Fibroblast of lung (primary cell): ENCODE measurements around the gene MBD5. TPM values are rescaled to one million over a fixed set of nuclear protein-coding genes. Genes with fewer than 3 reads are reported as not detected.

ENCODE experiments used
- DNase-seq, 2 donors: peaks; one replicate each; pipeline versions ENCODE4 v3.0.0 to v3.0.0-alpha.2; 2010; ENCODE audit warnings: low read depth in 2 of 2
- H2AFZ ChIP-seq: 2 replicates; pipeline ENCODE4 v1.5.1; 2012; ENCODE audit warnings: low read length, control low read depth, inconsistent platforms
- H3K27ac ChIP-seq: 2 replicates; pipeline ENCODE4 v1.5.1; 2011; ENCODE audit warnings: low read length, control low read depth; ENCODE audit not compliant: insufficient read depth
- H3K27me3 ChIP-seq: 2 replicates; pipeline ENCODE4 v1.5.1; 2011; ENCODE audit warnings: mild to moderate bottlenecking, low read length; ENCODE audit not compliant: control insufficient read depth, insufficient read depth
- H3K36me3 ChIP-seq: 2 replicates; pipeline ENCODE4 v1.5.1; 2011; ENCODE audit warnings: low read length; ENCODE audit not compliant: control insufficient read depth, insufficient read depth
- H3K4me1 ChIP-seq: 2 replicates; pipeline ENCODE4 v1.5.1; 2011; ENCODE audit warnings: low read length; ENCODE audit not compliant: control insufficient read depth, insufficient read depth; ENCODE audit errors: extremely low read depth
- H3K4me2 ChIP-seq: 2 replicates; pipeline ENCODE4 v1.5.1; 2011; ENCODE audit warnings: low read length, control low read depth; ENCODE audit not compliant: insufficient read depth; ENCODE audit errors: extremely low read depth
- H3K4me3 ChIP-seq, 4 experiments: fragments of 200-600 bp in 1 of 4; sonication (generic) in 1 of 4; replicated peaks in 1 of 4; 2 replicates each; pipeline ENCODE4 v1.5.1; 2011 to 2016; ENCODE audit warnings: low read length in 4 of 4, low read depth in 3 of 4, mild to moderate bottlenecking in 3 of 4, control low read depth in 2 of 4, inconsistent platforms in 1 of 4, mixed read lengths in 1 of 4; ENCODE audit not compliant: insufficient read depth in 1 of 4; ENCODE audit errors: control extremely low read depth in 1 of 4
- H3K79me2 ChIP-seq: 2 replicates; pipeline ENCODE4 v1.5.1; 2012; ENCODE audit warnings: mild to moderate bottlenecking, low read length, inconsistent platforms; ENCODE audit not compliant: control insufficient read depth, insufficient read depth
- H3K9ac ChIP-seq: 2 replicates; pipeline ENCODE4 v1.5.1; 2011; ENCODE audit warnings: mild to moderate bottlenecking, low read length, control low read depth; ENCODE audit not compliant: insufficient read depth
- H3K9me3 ChIP-seq: 2 replicates; pipeline ENCODE4 v1.5.1; 2012; ENCODE audit warnings: low read depth, low read length; ENCODE audit not compliant: control insufficient read depth, insufficient read depth
- H4K20me1 ChIP-seq: 2 replicates; pipeline ENCODE4 v1.5.1; 2011; ENCODE audit warnings: low read length; ENCODE audit not compliant: control insufficient read depth, insufficient read depth; ENCODE audit errors: extremely low read depth
- CTCF ChIP-seq, 2 donors: IDR thresholded peaks in 1 of 2; conservative IDR thresholded peaks in 1 of 2; 1 replicate in 1 of 2; 2 replicates in 1 of 2; pipeline ENCODE4 v1.5.1; 2011 to 2012; ENCODE audit warnings: low read length in 2 of 2, control low read depth in 1 of 2, inconsistent platforms in 1 of 2, low read depth in 1 of 2, mild to moderate bottlenecking in 1 of 2
- EZH2 ChIP-seq: IDR thresholded peaks from 2 replicates; pipeline ENCODE4 v1.5.1; 2012; ENCODE audit warnings: low read length, control low read depth, mild to moderate bottlenecking; ENCODE audit errors: missing control alignments
- polyA plus RNA-seq, 2 donors: library from polyadenylated mRNA; depleted of rRNA in 1 of 2; stranded (reverse) in 1 of 2; unstranded in 1 of 2; fragments of >200 nt; gene quantifications; 2 replicates each; pipeline ENCODE4 v1.2.1, GENCODE V29; 2011 to 2012; ENCODE audit warnings: missing spikeins in 1 of 2
- total RNA-seq: library from RNA; depleted of rRNA; stranded (reverse); fragments of >200 nt; gene quantifications from 2 replicates; pipeline ENCODE4 v1.2.1, GENCODE V29; 2014

MBD5 gene
- total and polyA plus RNA-seq, 2 donors (not counting 1 experiment from before 2014, with no cell fraction given), result 26.1 to 32.4 TPM

- H3K9ac ChIP-seq, result no peak overlapping the region
- no peak overlapping the region for H3K4me3 ChIP-seq
- no peaks in the 10 kb centered on the region for H3K4me1 ChIP-seq
- no peak overlapping the region for H3K27ac ChIP-seq
- H4K20me1 ChIP-seq, result no peaks in the 10 kb centered on the region
- no peak for TF ChIP-seq EZH2
- no peak overlapping the region for H2AFZ ChIP-seq
- no peak for DNase-seq
- no peak overlapping the region for H3K4me2 ChIP-seq
- no peaks in the 10 kb centered on the region for H3K9me3 ChIP-seq
- H3K79me2 ChIP-seq, result no peaks in the 10 kb centered on the region
- H3K36me3 ChIP-seq, result peaks cover 3% of the 10 kb centered on the region
- H3K27me3 ChIP-seq, result no peaks in the 10 kb centered on the region
Observed at GRCh38 chr2:148184976-148185375, 164.1 kb downstream of the MBD5 start.

GRCh38 chr2:148194882-148195281 lies 174.0 kb downstream of the MBD5 start:
- H4K20me1 ChIP-seq, result no peaks in the 10 kb centered on the region
- H3K79me2 ChIP-seq, result no peaks in the 10 kb centered on the region
- no peak overlapping the region for H3K4me3 ChIP-seq
- no peak for DNase-seq
- no peak overlapping the region for H3K4me2 ChIP-seq
- no peak overlapping the region for H3K27ac ChIP-seq
- H3K4me1 ChIP-seq, result no peaks in the 10 kb centered on the region
- no peak for TF ChIP-seq CTCF (conservative IDR thresholded peaks at IDR 0.05 in 1 of 2, IDR thresholded peaks at IDR 0.05 in 1 of 2; ENCODE audit: low read depth in 1 of 2, low read length in 2 of 2)
- no peak for TF ChIP-seq EZH2
- H2AFZ ChIP-seq, result no peak overlapping the region
- no peaks in the 10 kb centered on the region for H3K36me3 ChIP-seq
- no peaks in the 10 kb centered on the region for H3K27me3 ChIP-seq
- no peak overlapping the region for H3K9ac ChIP-seq
- no peaks in the 10 kb centered on the region for H3K9me3 ChIP-seq

DNA sequence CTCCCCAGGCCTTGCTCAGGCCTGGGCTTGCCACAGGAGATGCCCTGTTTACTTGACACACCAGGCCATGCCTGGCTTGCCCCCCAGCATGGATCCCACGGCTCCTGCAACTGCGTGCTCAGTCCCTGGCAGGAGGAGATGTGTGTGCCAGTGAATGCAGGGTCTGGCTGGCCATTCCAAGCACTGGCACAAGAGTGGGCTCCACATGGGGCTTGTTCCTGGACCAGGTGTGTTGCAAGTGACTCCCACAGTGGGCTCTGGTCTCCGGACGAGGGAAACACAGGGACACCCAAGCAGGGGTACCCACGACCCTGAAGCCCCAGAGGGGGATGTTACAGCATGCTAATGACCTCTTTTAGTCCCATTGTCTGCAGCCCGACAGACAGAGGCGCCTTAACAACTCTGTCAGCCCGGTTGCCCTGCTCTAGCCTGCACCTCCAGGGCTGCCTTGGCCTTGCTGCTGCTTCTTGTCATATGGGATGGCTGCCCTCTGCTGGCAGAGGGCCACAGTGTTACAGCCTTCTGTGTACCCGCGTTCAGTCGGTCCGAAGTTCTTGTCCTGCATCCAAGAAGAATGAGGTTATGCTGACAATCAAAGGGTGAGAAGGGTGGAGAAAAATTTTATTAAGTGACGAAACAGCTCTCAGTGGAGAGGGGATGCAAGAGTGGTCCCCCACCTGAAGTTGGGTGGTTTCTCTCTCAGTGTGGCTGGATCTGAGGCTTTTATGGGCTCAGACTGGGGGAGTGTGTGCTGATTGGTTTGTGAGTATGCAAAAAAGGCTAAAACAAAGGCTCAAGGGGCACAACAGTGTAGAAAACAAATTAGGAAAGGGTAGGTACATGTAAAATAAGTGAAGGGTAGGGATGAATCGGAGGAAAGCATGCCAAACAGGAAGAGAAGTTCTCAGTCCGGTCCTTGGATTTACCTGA lies 180.4 kb downstream of the MBD5 start:
- H3K9ac ChIP-seq, result no peak overlapping the region
- H3K4me2 ChIP-seq, result no peak overlapping the region
- H3K4me3 ChIP-seq, result no peak overlapping the region
- H3K27me3 ChIP-seq, result no peaks in the 10 kb centered on the region
- H2AFZ ChIP-seq, result no peak overlapping the region
- H3K9me3 ChIP-seq, result no peaks in the 10 kb centered on the region
- peak; percentile 12 to 36 for DNase-seq
- H4K20me1 ChIP-seq, result no peaks in the 10 kb centered on the region
- H3K4me1 ChIP-seq, result no peaks in the 10 kb centered on the region
- H3K79me2 ChIP-seq, result no peaks in the 10 kb centered on the region
- H3K36me3 ChIP-seq, result no peaks in the 10 kb centered on the region
- H3K27ac ChIP-seq, result no peak overlapping the region
- peak; percentile 13 to 38 for TF ChIP-seq CTCF (conservative IDR thresholded peaks at IDR 0.05 in 1 of 2, IDR thresholded peaks at IDR 0.05 in 1 of 2; ENCODE audit: low read depth in 1 of 2, low read length in 2 of 2)
- no peak for TF ChIP-seq EZH2
